Measurements from ENCODE around the gene SLC66A3.

SLC66A3 gene

GRCh38 chr2:11186145-11186544 is 30.9 kb downstream of the SLC66A3 start:
- no peak for TF ChIP-seq CTCF (IDR thresholded peaks at IDR 0.05; ENCODE audit: control insufficient read depth, extremely low read depth, insufficient read depth)
- no peak overlapping the region for H3K4me3 ChIP-seq (ENCODE audit: low read depth, low read length)
- DNase-seq (ENCODE audit: low read depth), result no peak

- no peak for TF ChIP-seq CTCF (IDR thresholded peaks at IDR 0.05; ENCODE audit: control insufficient read depth, extremely low read depth, insufficient read depth)
- DNase-seq (ENCODE audit: low read depth), result no peak
- H3K4me3 ChIP-seq (ENCODE audit: low read depth, low read length), result no peak overlapping the region
Measured at GRCh38 chr2:11187083-11187619, 31.9 kb downstream of the SLC66A3 start.

- DNase-seq (ENCODE audit: low read depth), result no peak
- no peak overlapping the region for H3K4me3 ChIP-seq (ENCODE audit: low read depth, low read length)
- TF ChIP-seq CTCF (IDR thresholded peaks at IDR 0.05; ENCODE audit: control insufficient read depth, extremely low read depth, insufficient read depth), result no peak
Measured at GRCh38 chr2:11187731-11188130, 32.5 kb downstream of the SLC66A3 start.

- no peak for DNase-seq (ENCODE audit: low read depth)
- no peak for TF ChIP-seq CTCF (IDR thresholded peaks at IDR 0.05; ENCODE audit: control insufficient read depth, extremely low read depth, insufficient read depth)
- no peak overlapping the region for H3K4me3 ChIP-seq (ENCODE audit: low read depth, low read length)
Measured at GRCh38 chr2:11196246-11196645, 41.0 kb downstream of the SLC66A3 start.

- TF ChIP-seq CTCF (IDR thresholded peaks at IDR 0.05; ENCODE audit: control insufficient read depth, extremely low read depth, insufficient read depth), result no peak
Measured at GRCh38 chr2:11200651-11201050, 45.4 kb downstream of the SLC66A3 start.

GRCh38 chr2:11201969-11202368 is 46.7 kb downstream of the SLC66A3 start:
- no peak overlapping the region for H3K4me3 ChIP-seq (ENCODE audit: low read depth, low read length)
- no peak for DNase-seq (ENCODE audit: low read depth)
- TF ChIP-seq CTCF (IDR thresholded peaks at IDR 0.05; ENCODE audit: control insufficient read depth, extremely low read depth, insufficient read depth), result no peak

More at GRCh38 chr2:11200651-11201050, 45.4 kb downstream of the SLC66A3 start:
- DNase-seq (ENCODE audit: low read depth), result no peak
- no peak overlapping the region for H3K4me3 ChIP-seq (ENCODE audit: low read depth, low read length)

- TF ChIP-seq CTCF (IDR thresholded peaks at IDR 0.05; ENCODE audit: control insufficient read depth, extremely low read depth, insufficient read depth), result no peak
- H3K4me3 ChIP-seq (ENCODE audit: low read depth, low read length), result no peak overlapping the region
- DNase-seq (ENCODE audit: low read depth), result peak; percentile 11
Measured at GRCh38 chr2:11203480-11203879, 48.2 kb downstream of the SLC66A3 start.

All from LNCaP clone FGC (cell line).